Psoas muscle (tissue), 8 donors: Measurements from ENCODE around the gene ABLIM2. TPM values are rescaled to one million over a fixed set of nuclear protein-coding genes. Genes with fewer than 3 reads are reported as not detected.

ENCODE experiments used
- ATAC-seq, 4 donors: fragments of 200-7000 bp; cut with Tn5 transposase; one replicate each; pipeline ENCODE4 v1.9.1; 2020; ENCODE audit warnings: moderate library complexity in 3 of 4, mild to moderate bottlenecking in 2 of 4
- DNase-seq, 2 donors: peaks; one replicate each; pipeline ENCODE4 v3.0.0-alpha.2; 2020
- H3K27ac ChIP-seq: fragments of 200-600 bp; one replicate; pipeline ENCODE4 v1.8.0; 2022
- H3K27me3 ChIP-seq, 3 donors: fragments of 200-600 bp in 1 of 3; one replicate each; pipeline versions ENCODE4 v1.6.1 to v1.8.0; 2013 to 2022; ENCODE audit warnings: low read length in 2 of 3, mild to moderate bottlenecking in 2 of 3, moderate library complexity in 1 of 3; ENCODE audit not compliant: insufficient read depth in 3 of 3
- H3K36me3 ChIP-seq, 2 donors: fragments of 200-600 bp in 1 of 2; one replicate each; pipeline versions ENCODE4 v1.6.1 to v1.8.0; 2013 to 2022; ENCODE audit warnings: low read depth in 1 of 2, mild to moderate bottlenecking in 1 of 2, moderate library complexity in 1 of 2; ENCODE audit not compliant: insufficient read depth in 1 of 2
- H3K4me1 ChIP-seq: fragments of 200-600 bp; one replicate; pipeline ENCODE4 v1.8.0; 2022
- H3K4me3 ChIP-seq: fragments of 200-600 bp; one replicate; pipeline ENCODE4 v1.8.0; 2022; ENCODE audit warnings: mild to moderate bottlenecking
- H3K9me3 ChIP-seq: fragments of 200-600 bp; one replicate; pipeline ENCODE4 v1.8.0; 2022
- WGBS, 3 donors: extraction: QIAGEN DNeasy Blood & Tissue Kit; methylation state at CpG; one replicate each; pipeline versions ENCODE4 v1.1.6 to v1.1.7; 2013; 5-methylcytosine and 5-hydroxymethylcytosine counted together
- intact Hi-C, 2 donors: fragments of 100-400 bp; cut with DNase I; formaldehyde crosslinking; loops; one replicate each; pipeline versions ENCODE4 v1.11.0 to v1.14.2; 2022
- polyA plus RNA-seq, 3 donors: library from polyadenylated mRNA; stranded (reverse); fragments of 200-250 nt; gene quantifications; one replicate each; pipeline ENCODE4 v1.2.3, GENCODE V29; 2013
- total RNA-seq, 4 donors: library from RNA; stranded (reverse); fragmentation: NEBNext Ultra II Directional in 2 of 4; extraction: Animal tissue kit (Norgen Biotek cat#: 25700) in 2 of 4; gene quantifications; one replicate each; pipeline versions ENCODE4 v1.2.1 to v1.2.4, GENCODE V29; 2021 to 2023
- TF ChIP-seq, protein P1 (sequence below): fragments of 200-600 bp; IDR thresholded peaks from one replicate; pipeline ENCODE4 v1.8.0; 2022; ENCODE audit warnings: antibody characterized with exemption
- donor health status: healthy with polysubstance abuse.
- donor health status: DM: no; HTN: no; CAD: no; lungs with moderate emphysema.
- donor health status: Bipolar disorder and iron deficiency.
- donor health status: healthy.
- donor health status: DM: yes; HTN: yes; CAD: no.
- donor health status: DM: no; HTN: no; CAD: no.
- donor health status: DM: no; HTN: no; CAD: no.
- donor health status: DM: yes; HTN: yes; CAD: no.

The ABLIM2 gene
- total and polyA plus RNA-seq, 7 donors, result 82.2 to 956 (median 292) TPM

DNA sequence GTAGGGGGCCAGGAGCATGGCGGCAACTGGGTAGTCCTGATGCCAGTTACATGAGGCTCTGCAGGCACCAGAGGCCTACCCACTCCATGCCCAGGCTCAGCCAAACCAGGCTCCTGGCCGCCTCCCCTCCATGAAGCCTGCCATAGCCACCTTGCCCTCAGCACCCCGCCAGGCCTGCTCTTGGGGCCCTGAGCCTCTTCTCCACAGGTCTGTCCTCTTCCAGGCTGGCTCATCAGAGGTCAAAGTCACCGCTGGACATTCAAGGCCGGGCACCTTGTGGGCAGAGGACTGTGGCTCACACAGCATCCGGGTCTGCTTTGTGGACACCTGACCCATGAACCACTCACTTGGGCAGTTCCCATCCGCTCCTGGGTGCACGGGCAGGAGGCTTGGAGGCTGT lies 158.9 kb downstream of the ABLIM2 start:
- Histone ChIP-seq H3K9me3 (no peaks in the 10 kb centered on the region), H3K27ac (no peak overlapping the region), H3K4me3 (no peak overlapping the region), H3K4me1 (no peaks in the 10 kb centered on the region), H3K36me3 (peaks cover 2 to 83% of the 10 kb centered on the region in 2 donors), H3K27me3 (no peaks in the 10 kb centered on the region)
- TF ChIP-seq, protein P1, sequence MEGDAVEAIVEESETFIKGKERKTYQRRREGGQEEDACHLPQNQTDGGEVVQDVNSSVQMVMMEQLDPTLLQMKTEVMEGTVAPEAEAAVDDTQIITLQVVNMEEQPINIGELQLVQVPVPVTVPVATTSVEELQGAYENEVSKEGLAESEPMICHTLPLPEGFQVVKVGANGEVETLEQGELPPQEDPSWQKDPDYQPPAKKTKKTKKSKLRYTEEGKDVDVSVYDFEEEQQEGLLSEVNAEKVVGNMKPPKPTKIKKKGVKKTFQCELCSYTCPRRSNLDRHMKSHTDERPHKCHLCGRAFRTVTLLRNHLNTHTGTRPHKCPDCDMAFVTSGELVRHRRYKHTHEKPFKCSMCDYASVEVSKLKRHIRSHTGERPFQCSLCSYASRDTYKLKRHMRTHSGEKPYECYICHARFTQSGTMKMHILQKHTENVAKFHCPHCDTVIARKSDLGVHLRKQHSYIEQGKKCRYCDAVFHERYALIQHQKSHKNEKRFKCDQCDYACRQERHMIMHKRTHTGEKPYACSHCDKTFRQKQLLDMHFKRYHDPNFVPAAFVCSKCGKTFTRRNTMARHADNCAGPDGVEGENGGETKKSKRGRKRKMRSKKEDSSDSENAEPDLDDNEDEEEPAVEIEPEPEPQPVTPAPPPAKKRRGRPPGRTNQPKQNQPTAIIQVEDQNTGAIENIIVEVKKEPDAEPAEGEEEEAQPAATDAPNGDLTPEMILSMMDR, result no peak
- intact Hi-C loops, result no loop called here
- DNase-seq (peak in 1 of 2 donors; percentile 59), ATAC-seq (peak in 3 of 4 donors; percentile 4 to 11 (median 4))
- 89 to 97% (median 96%) methylated on average over 8 of the region's 8 CpGs for WGBS, 3 donors

- peaks cover 2 to 78% of the 10 kb centered on the region in 2 donors for H3K36me3 ChIP-seq
- H3K9me3 ChIP-seq, result no peaks in the 10 kb centered on the region
- H3K4me1 ChIP-seq, result no peaks in the 10 kb centered on the region
- H3K27ac ChIP-seq, result no peak overlapping the region
- TF ChIP-seq, protein P1, result no peak
- no peak overlapping the region for H3K4me3 ChIP-seq
- ATAC-seq, result peak in 2 of 4 donors; percentile 1 to 3
- H3K27me3 ChIP-seq, result no peaks in the 10 kb centered on the region
- intact Hi-C loops, result no loop called here
- no peak for DNase-seq
- WGBS, 3 donors, result 96 to 97% (median 96%) methylated on average over 7 of the region's 7 CpGs
Observed at GRCh38 chr4:7999279-7999678, 159.3 kb downstream of the ABLIM2 start.

DNA sequence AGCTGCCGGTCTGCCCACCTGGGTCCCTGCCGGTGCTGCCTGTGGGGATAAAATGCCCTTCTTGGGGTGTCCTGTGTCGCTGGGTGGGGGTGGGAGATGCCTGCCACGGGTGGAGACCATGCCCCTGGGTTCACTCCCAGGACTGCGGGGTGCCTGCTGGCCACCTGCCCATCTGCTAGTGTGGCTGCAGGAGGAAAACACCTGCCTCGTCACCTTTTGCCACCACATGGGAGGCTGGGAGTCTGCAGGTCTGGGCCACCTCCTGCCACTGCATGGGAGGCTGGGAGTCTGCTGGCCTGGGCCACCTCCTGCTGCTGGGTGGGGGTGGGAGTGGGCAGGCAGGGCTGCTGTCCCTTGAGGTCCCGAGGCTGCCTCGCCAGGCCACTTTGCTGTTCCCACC lies 160.2 kb downstream of the ABLIM2 start:
- Histone ChIP-seq H3K9me3 (no peaks in the 10 kb centered on the region), H3K4me3 (no peak overlapping the region), H3K27ac (no peak overlapping the region), H3K36me3 (peaks cover 2 to 70% of the 10 kb centered on the region in 2 donors), H3K27me3 (no peaks in the 10 kb centered on the region), H3K4me1 (no peaks in the 10 kb centered on the region)
- intact Hi-C loops, result no loop called here
- TF ChIP-seq, protein P1, result no peak
- no peak for ATAC-seq
- peak in 1 of 2 donors; percentile 57 for DNase-seq
- 85 to 87% (median 86%) methylated on average over 8 of the region's 8 CpGs for WGBS, 3 donors

DNA sequence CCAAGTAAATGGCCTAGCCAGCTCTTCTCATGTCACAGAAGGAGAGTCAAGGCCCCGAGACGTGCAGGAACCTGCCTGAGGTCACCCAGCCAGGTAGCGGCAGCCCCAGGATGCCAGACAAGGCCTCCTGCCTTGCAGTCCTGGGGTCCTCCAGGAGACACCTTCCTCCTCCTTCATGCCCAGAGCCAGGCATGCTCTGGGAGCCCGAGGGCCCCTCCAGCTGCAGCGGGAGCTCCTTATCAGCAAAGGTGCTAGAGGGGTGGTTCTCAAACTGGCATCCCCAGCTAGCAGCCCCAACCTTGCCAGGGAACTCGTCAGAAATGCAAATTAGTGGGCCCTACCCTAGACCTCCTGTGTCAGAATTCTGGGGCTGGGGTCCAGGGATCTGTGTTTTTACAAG lies 162.7 kb downstream of the ABLIM2 start:
- Histone ChIP-seq H3K4me1 (no peaks in the 10 kb centered on the region), H3K27ac (no peak overlapping the region), H3K4me3 (no peak overlapping the region), H3K27me3 (no peaks in the 10 kb centered on the region), H3K9me3 (no peaks in the 10 kb centered on the region), H3K36me3 (peaks cover 2 to 69% of the 10 kb centered on the region in 2 donors)
- peak in 1 of 2 donors; percentile 53 for DNase-seq
- WGBS, 3 donors, result 88 to 96% (median 90%) methylated on average over 6 of the region's 6 CpGs
- TF ChIP-seq, protein P1, result no peak
- peak in 2 of 4 donors; percentile 2 to 7 for ATAC-seq
- intact Hi-C loops, result no loop called here

DNA sequence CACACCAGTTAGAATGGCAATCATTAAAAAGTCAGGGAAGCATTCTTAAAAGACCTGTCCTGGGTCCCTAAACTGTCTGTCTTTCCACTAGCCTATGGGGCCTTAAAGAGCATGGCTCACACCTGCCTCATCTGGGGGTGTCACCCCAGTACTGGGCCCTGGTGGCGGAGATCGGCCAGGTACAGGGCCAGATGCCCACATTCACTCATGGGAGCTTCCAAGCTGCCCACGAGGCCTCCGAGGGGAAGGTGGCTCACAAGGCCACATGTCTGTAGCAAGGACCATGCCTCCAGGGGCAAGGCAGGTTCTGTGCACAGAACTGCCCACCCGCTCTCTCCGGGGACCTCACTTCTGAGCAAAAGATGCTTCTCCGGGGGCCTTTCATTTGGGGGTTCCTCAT lies 163.5 kb downstream of the ABLIM2 start:
- ATAC-seq (peak; percentile 2 to 14 (median 8)), DNase-seq (peak in 1 of 2 donors; percentile 48)
- no peaks in the 10 kb centered on the region for H3K4me1 ChIP-seq
- 75 to 93% (median 91%) methylated on average over 7 of the region's 7 CpGs for WGBS, 3 donors
- peaks cover under 1% of the 10 kb centered on the region for H3K9me3 ChIP-seq
- no peak overlapping the region for H3K4me3 ChIP-seq
- intact Hi-C loops, result no loop called here
- TF ChIP-seq, protein P1, result no peak
- peaks cover 2 to 69% of the 10 kb centered on the region in 2 donors for H3K36me3 ChIP-seq
- H3K27ac ChIP-seq, result no peak overlapping the region
- H3K27me3 ChIP-seq, result no peaks in the 10 kb centered on the region
